Activated B cell treated with CpG ODN at 0.5 μM for 24 hours (primary cell): ENCODE data around the gene FBXL7. TPM values are rescaled to one million over a fixed set of nuclear protein-coding genes. Genes with fewer than 3 reads are reported as not detected.

ENCODE experiments used
- ATAC-seq: fragments of 200-7000 bp; cut with Tn5 transposase; one replicate; pipeline ENCODE4 v1.10.0; 2021; ENCODE audit warnings: low read depth, mild to moderate bottlenecking, moderate library complexity
- CTCF ChIA-PET: fragments of 350-600 bp; sonication (Branson Sonifier 250); formaldehyde crosslinking; loops from one replicate; lab custom pipeline; 2021; ENCODE audit warnings: antibody characterized with exemption; lab: Charles Lee
- POLR2A ChIA-PET: fragments of 350-600 bp; sonication (Branson Sonifier 250); formaldehyde crosslinking; loops from one replicate; lab custom pipeline; 2021; ENCODE audit warnings: antibody characterized with exemption; lab: Charles Lee
- DNase-seq: peaks from one replicate; pipeline ENCODE4 v3.0.0; 2022
- H3K27ac Mint-ChIP-seq: one replicate; pipeline ENCODE4 v1.8.0; 2020; ENCODE audit warnings: mixed read lengths
- H3K27me3 Mint-ChIP-seq: one replicate; pipeline ENCODE4 v1.8.0; 2021; ENCODE audit warnings: mixed read lengths
- H3K36me3 Mint-ChIP-seq: one replicate; pipeline ENCODE4 v1.8.0; 2021; ENCODE audit warnings: low read depth, mixed read lengths
- H3K4me1 Mint-ChIP-seq: one replicate; pipeline ENCODE4 v1.8.0; 2021; ENCODE audit warnings: mixed read lengths
- H3K4me3 Mint-ChIP-seq: one replicate; pipeline ENCODE4 v1.8.0; 2020; ENCODE audit warnings: mild to moderate bottlenecking, mixed read lengths
- H3K9me3 Mint-ChIP-seq: one replicate; pipeline ENCODE4 v1.8.0; 2020; ENCODE audit warnings: mixed read lengths
- intact Hi-C: fragments of 100-400 bp; cut with micrococcal nuclease; formaldehyde crosslinking; loops from one replicate; pipeline ENCODE4 v1.15.1; 2024
- total RNA-seq: library from RNA; stranded (reverse); gene quantifications from 2 replicates; pipeline ENCODE4 v1.2.3, GENCODE V29; 2022
- TF ChIP-seq, protein P1 (sequence below): fragments of 200-600 bp; IDR thresholded peaks from one replicate; pipeline ENCODE4 v1.8.0; 2022; ENCODE audit warnings: antibody characterized with exemption, mild to moderate bottlenecking

The FBXL7 gene
- total RNA-seq, 1 donor from 2014 or later, result not detected

DNA sequence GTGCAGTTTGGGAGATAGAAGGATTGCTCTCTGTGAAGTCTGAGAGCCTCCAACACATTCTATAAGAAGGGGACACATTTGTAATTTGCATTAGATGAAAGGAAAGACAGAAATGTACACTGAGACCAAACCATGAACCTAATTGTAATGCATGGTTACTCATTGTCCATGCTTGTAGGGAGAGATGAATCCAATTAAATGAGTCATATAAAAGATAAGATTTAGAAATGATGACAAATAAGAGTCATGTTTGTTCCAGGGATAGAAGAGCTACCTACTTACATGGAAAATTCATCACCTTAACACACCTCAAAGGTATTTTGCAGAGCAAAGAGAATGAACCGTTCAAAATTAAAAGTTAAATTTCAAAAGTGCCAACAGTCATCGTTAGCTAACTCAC lies 85.1 kb downstream of the FBXL7 start:
- Mint-ChIP-seq H3K27me3 (no peaks in the 10 kb centered on the region), H3K4me1 (no peaks in the 10 kb centered on the region), H3K4me3 (no peak overlapping the region), H3K27ac (no peak overlapping the region), H3K36me3 (no peaks in the 10 kb centered on the region), H3K9me3 (peaks cover 11% of the 10 kb centered on the region)
- ATAC-seq, result no peak
- no peak for DNase-seq
- ChIA-PET CTCF (no interaction called here), POLR2A (no interaction called here)
- intact Hi-C loops, result no loop called here
- TF ChIP-seq, protein P1, sequence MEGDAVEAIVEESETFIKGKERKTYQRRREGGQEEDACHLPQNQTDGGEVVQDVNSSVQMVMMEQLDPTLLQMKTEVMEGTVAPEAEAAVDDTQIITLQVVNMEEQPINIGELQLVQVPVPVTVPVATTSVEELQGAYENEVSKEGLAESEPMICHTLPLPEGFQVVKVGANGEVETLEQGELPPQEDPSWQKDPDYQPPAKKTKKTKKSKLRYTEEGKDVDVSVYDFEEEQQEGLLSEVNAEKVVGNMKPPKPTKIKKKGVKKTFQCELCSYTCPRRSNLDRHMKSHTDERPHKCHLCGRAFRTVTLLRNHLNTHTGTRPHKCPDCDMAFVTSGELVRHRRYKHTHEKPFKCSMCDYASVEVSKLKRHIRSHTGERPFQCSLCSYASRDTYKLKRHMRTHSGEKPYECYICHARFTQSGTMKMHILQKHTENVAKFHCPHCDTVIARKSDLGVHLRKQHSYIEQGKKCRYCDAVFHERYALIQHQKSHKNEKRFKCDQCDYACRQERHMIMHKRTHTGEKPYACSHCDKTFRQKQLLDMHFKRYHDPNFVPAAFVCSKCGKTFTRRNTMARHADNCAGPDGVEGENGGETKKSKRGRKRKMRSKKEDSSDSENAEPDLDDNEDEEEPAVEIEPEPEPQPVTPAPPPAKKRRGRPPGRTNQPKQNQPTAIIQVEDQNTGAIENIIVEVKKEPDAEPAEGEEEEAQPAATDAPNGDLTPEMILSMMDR, result no peak

GRCh38 chr5:15585841-15586591 lies 86.0 kb downstream of the FBXL7 start:
- no peak for ATAC-seq
- intact Hi-C loops, result no loop called here
- H3K4me3 Mint-ChIP-seq, result no peak overlapping the region

GRCh38 chr5:15587916-15588315 lies 87.9 kb downstream of the FBXL7 start:
- TF ChIP-seq, protein P1, result no peak
- no peak overlapping the region for H3K4me3 Mint-ChIP-seq
- H3K9me3 Mint-ChIP-seq, result peaks cover 13% of the 10 kb centered on the region
- no peaks in the 10 kb centered on the region for H3K36me3 Mint-ChIP-seq
- POLR2A ChIA-PET, result no interaction called here
- intact Hi-C loops, result no loop called here
- CTCF ChIA-PET, result no interaction called here
- no peaks in the 10 kb centered on the region for H3K4me1 Mint-ChIP-seq
- H3K27me3 Mint-ChIP-seq, result no peaks in the 10 kb centered on the region
- no peak for ATAC-seq
- DNase-seq, result no peak
- no peak overlapping the region for H3K27ac Mint-ChIP-seq

More at GRCh38 chr5:15585841-15586591, 86.0 kb downstream of the FBXL7 start:
- TF ChIP-seq, protein P1, result no peak
- Mint-ChIP-seq H3K9me3 (peaks cover 15% of the 10 kb centered on the region), H3K27me3 (no peaks in the 10 kb centered on the region), H3K27ac (no peak overlapping the region), H3K36me3 (no peaks in the 10 kb centered on the region), H3K4me1 (no peaks in the 10 kb centered on the region)
- ChIA-PET POLR2A (no interaction called here), CTCF (no interaction called here)
- no peak for DNase-seq

DNA sequence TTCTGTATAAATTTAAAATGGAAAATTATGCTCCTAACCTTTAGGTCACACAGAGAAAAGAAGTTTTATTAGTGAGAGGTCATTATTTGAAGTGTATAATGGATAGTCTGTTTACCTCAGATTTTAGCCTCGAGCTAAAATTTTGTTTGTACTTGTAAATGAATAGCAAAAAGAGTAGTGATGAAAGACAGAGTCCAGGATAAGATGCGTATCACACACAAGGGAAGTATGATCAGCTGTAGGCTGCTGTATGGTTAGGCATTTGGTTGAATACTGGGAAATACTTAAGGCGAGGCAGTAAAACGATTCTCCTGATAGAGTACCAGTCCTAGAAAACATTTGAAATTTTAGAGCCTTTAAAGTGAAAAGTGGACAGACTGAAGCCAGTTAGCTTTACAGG lies 92.7 kb downstream of the FBXL7 start:
- POLR2A ChIA-PET, result no interaction called here
- no peak overlapping the region for H3K27ac Mint-ChIP-seq
- DNase-seq, result no peak
- TF ChIP-seq, protein P1, result no peak
- no peak for ATAC-seq
- peaks cover 4% of the 10 kb centered on the region for H3K9me3 Mint-ChIP-seq
- no peaks in the 10 kb centered on the region for H3K27me3 Mint-ChIP-seq
- no peaks in the 10 kb centered on the region for H3K4me1 Mint-ChIP-seq
- CTCF ChIA-PET, result no interaction called here
- H3K36me3 Mint-ChIP-seq, result no peaks in the 10 kb centered on the region
- no peak overlapping the region for H3K4me3 Mint-ChIP-seq
- intact Hi-C loops, result no loop called here

- CTCF ChIA-PET, result no interaction called here
- TF ChIP-seq, protein P1, result no peak
- Mint-ChIP-seq H3K27ac (no peak overlapping the region), H3K4me1 (no peaks in the 10 kb centered on the region), H3K4me3 (no peak overlapping the region), H3K27me3 (no peaks in the 10 kb centered on the region), H3K9me3 (peaks cover 4% of the 10 kb centered on the region), H3K36me3 (no peaks in the 10 kb centered on the region)
- intact Hi-C loops, result no loop called here
- POLR2A ChIA-PET, result no interaction called here
- ATAC-seq (no peak), DNase-seq (no peak)
Observed at GRCh38 chr5:15594977-15595568, 95.1 kb downstream of the FBXL7 start.
